GM18870 (cell line): ENCODE results near the gene COPS3.
"Not testable (repeated sequence)": the region's sequence is repeated elsewhere in the genome, so short reads cannot be mapped to it uniquely, and the experiment has no call there.

ENCODE experiments used
- ATAC-seq: cut with Tn5 transposase; IDR thresholded peaks from one replicate; pipeline ENCODE4 v1.9.1; 2021; ENCODE audit warnings: moderate library complexity; ENCODE audit not compliant: unreplicated experiment

Gene COPS3

GRCh38 chr17:17303010-17303846, 22.2 kb upstream of the COPS3 start, which contains the start of gene NT5M:
NT5M (plus strand) TSS chr17:17303373; CDS start chr17:17303551, 178 bp downstream.
- no peak for ATAC-seq

- ATAC-seq: not testable (repeated sequence)
Observed at GRCh38 chr17:17301659-17302058, 20.6 kb upstream of the COPS3 start.

GRCh38 chr17:17300624-17301568, 19.9 kb upstream of the COPS3 start:
- ATAC-seq: no peak

- ATAC-seq: no peak
Observed at GRCh38 chr17:17298108-17298507, 17.1 kb upstream of the COPS3 start.

GRCh38 chr17:17297217-17297616, 16.2 kb upstream of the COPS3 start:
- no peak for ATAC-seq

GRCh38 chr17:17295141-17295540, 14.1 kb upstream of the COPS3 start:
- no peak for ATAC-seq

GRCh38 chr17:17289701-17290100, 8.7 kb upstream of the COPS3 start:
- ATAC-seq: no peak

GRCh38 chr17:17289086-17289485, 8.0 kb upstream of the COPS3 start:
- no peak for ATAC-seq

- ATAC-seq: no peak
Observed at GRCh38 chr17:17285951-17286350, 4.9 kb upstream of the COPS3 start.

GRCh38 chr17:17279316-17279715, 1.7 kb downstream of the COPS3 start:
- no peak for ATAC-seq

- ATAC-seq: not testable (repeated sequence)
Observed at GRCh38 chr17:17277431-17277830, 3.6 kb downstream of the COPS3 start.

GRCh38 chr17:17275971-17276370, 5.1 kb downstream of the COPS3 start:
- ATAC-seq: no peak

- no peak for ATAC-seq
Observed at GRCh38 chr17:17269926-17270773, 10.9 kb downstream of the COPS3 start.

- ATAC-seq: no peak
Observed at GRCh38 chr17:17264430-17264829, 16.6 kb downstream of the COPS3 start.

GRCh38 chr17:17258998-17259397, 22.0 kb downstream of the COPS3 start:
- no peak for ATAC-seq

GRCh38 chr17:17258011-17258410, 23.0 kb downstream of the COPS3 start:
- no peak for ATAC-seq

- no peak for ATAC-seq
Observed at GRCh38 chr17:17256316-17256715, 24.7 kb downstream of the COPS3 start.

GRCh38 chr17:17255689-17256088, 25.4 kb downstream of the COPS3 start:
- not testable (repeated sequence) for ATAC-seq

GRCh38 chr17:17254036-17254435, 27.0 kb downstream of the COPS3 start:
- ATAC-seq: no peak

GRCh38 chr17:17253406-17253805, 27.6 kb downstream of the COPS3 start:
- ATAC-seq: no peak
